ENCODE measurements around the gene GRIK1.

GRIK1 gene

GRCh38 chr21:29656504-29657239 lies 283.1 kb downstream of the GRIK1 start:
- Histone ChIP-seq H2AFZ (ENCODE audit: low read depth, low read length) (peak overlapping the region; percentile 17; the same call in 1 of the 2 replicates), H3K9me3 (ENCODE audit: insufficient read depth, low read length, severe bottlenecking) (no peaks in the 10 kb centered on the region), H3K9ac (ENCODE audit: low read depth, low read length) (no peak overlapping the region), H3K27ac (ENCODE audit: low read length) (peak overlapping the region; percentile 30; the same call in 1 of the 2 replicates), H3K79me2 (ENCODE audit: insufficient read depth, low read length) (no peaks in the 10 kb centered on the region), H3K4me3 (ENCODE audit: low read depth in 1 of 2, low read length in 2 of 2) (no peak overlapping the region), H3K36me3 (ENCODE audit: insufficient read depth, low read length) (no peaks in the 10 kb centered on the region), H4K20me1 (ENCODE audit: insufficient read depth, low read length) (no peaks in the 10 kb centered on the region), H3K27me3 (ENCODE audit: insufficient read depth, low read length, poor library complexity) (no peaks in the 10 kb centered on the region), H3K4me2 (ENCODE audit: insufficient read depth, low read length) (no peak overlapping the region), H3K4me1 (ENCODE audit: insufficient read depth, low read length) (peaks cover 8% of the 10 kb centered on the region)
- ATAC-seq (ENCODE audit: insufficient read depth, low read depth) (peak; percentile 90), DNase-seq (no peak)
- TF ChIP-seq CTCF (IDR thresholded peaks at IDR 0.05; ENCODE audit: borderline replicate concordance, extremely low read depth, low read length, poor library complexity, severe bottlenecking) (no peak), EZH2 (IDR thresholded peaks at IDR 0.05; ENCODE audit: borderline replicate concordance, low read depth, low read length, severe bottlenecking) (no peak)

- ATAC-seq (ENCODE audit: insufficient read depth, low read depth), result no peak
- no peak overlapping the region for H2AFZ ChIP-seq (ENCODE audit: low read depth, low read length)
- H3K4me2 ChIP-seq (ENCODE audit: insufficient read depth, low read length), result no peak overlapping the region
- H3K9ac ChIP-seq (ENCODE audit: low read depth, low read length), result no peak overlapping the region
- no peaks in the 10 kb centered on the region for H3K36me3 ChIP-seq (ENCODE audit: insufficient read depth, low read length)
- DNase-seq, result no peak
- TF ChIP-seq EZH2 (IDR thresholded peaks at IDR 0.05; ENCODE audit: borderline replicate concordance, low read depth, low read length, severe bottlenecking) (no peak), CTCF (IDR thresholded peaks at IDR 0.05; ENCODE audit: borderline replicate concordance, extremely low read depth, low read length, poor library complexity, severe bottlenecking) (no peak)
- H4K20me1 ChIP-seq (ENCODE audit: insufficient read depth, low read length), result no peaks in the 10 kb centered on the region
- no peaks in the 10 kb centered on the region for H3K79me2 ChIP-seq (ENCODE audit: insufficient read depth, low read length)
- no peaks in the 10 kb centered on the region for H3K9me3 ChIP-seq (ENCODE audit: insufficient read depth, low read length, severe bottlenecking)
- H3K4me1 ChIP-seq (ENCODE audit: insufficient read depth, low read length), result peaks cover 8% of the 10 kb centered on the region
- H3K27me3 ChIP-seq (ENCODE audit: insufficient read depth, low read length, poor library complexity), result no peaks in the 10 kb centered on the region
- H3K27ac ChIP-seq (ENCODE audit: low read length), result no peak overlapping the region
- no peak overlapping the region for H3K4me3 ChIP-seq (ENCODE audit: low read depth in 1 of 2, low read length in 2 of 2)
Observed at GRCh38 chr21:29655577-29655976, 284.2 kb downstream of the GRIK1 start.

GRCh38 chr21:29654855-29655254 lies 284.9 kb downstream of the GRIK1 start:
- TF ChIP-seq CTCF (IDR thresholded peaks at IDR 0.05; ENCODE audit: borderline replicate concordance, extremely low read depth, low read length, poor library complexity, severe bottlenecking), result no peak
- TF ChIP-seq EZH2 (IDR thresholded peaks at IDR 0.05; ENCODE audit: borderline replicate concordance, low read depth, low read length, severe bottlenecking), result no peak
- Histone ChIP-seq H3K27ac (ENCODE audit: low read length) (no peak overlapping the region), H4K20me1 (ENCODE audit: insufficient read depth, low read length) (no peaks in the 10 kb centered on the region)

More at GRCh38 chr21:29654855-29655254, 284.9 kb downstream of the GRIK1 start:
- no peak overlapping the region for H3K9ac ChIP-seq (ENCODE audit: low read depth, low read length)
- no peak overlapping the region for H3K4me3 ChIP-seq (ENCODE audit: low read depth in 1 of 2, low read length in 2 of 2)
- no peaks in the 10 kb centered on the region for H3K9me3 ChIP-seq (ENCODE audit: insufficient read depth, low read length, severe bottlenecking)
- no peaks in the 10 kb centered on the region for H3K27me3 ChIP-seq (ENCODE audit: insufficient read depth, low read length, poor library complexity)
- ATAC-seq (ENCODE audit: insufficient read depth, low read depth), result no peak
- DNase-seq, result no peak
- H3K4me2 ChIP-seq (ENCODE audit: insufficient read depth, low read length), result no peak overlapping the region
- no peaks in the 10 kb centered on the region for H3K36me3 ChIP-seq (ENCODE audit: insufficient read depth, low read length)
- no peaks in the 10 kb centered on the region for H3K79me2 ChIP-seq (ENCODE audit: insufficient read depth, low read length)
- H3K4me1 ChIP-seq (ENCODE audit: insufficient read depth, low read length), result peaks cover 8% of the 10 kb centered on the region
- H2AFZ ChIP-seq (ENCODE audit: low read depth, low read length), result no peak overlapping the region
